Renal cortical epithelial cell (primary cell): ENCODE measurements around the gene HES7. TPM values are rescaled to one million over a fixed set of nuclear protein-coding genes. Genes with fewer than 3 reads are reported as not detected.
"Not testable (repeated sequence)": the region's sequence is repeated elsewhere in the genome, so short reads cannot be mapped to it uniquely, and the experiment has no call there.

Source experiments
- DNase-seq: peaks from one replicate; pipeline ENCODE4 v3.0.0-alpha.2; 2011; ENCODE audit warnings: low read depth
- total RNA-seq: library from RNA; depleted of rRNA; stranded (reverse); fragments of >200 nt; gene quantifications from 2 replicates; pipeline ENCODE4 v1.2.3, GENCODE V29; 2014

HES7 gene
- total RNA-seq, 1 donor from 2014 or later = not detected

DNA sequence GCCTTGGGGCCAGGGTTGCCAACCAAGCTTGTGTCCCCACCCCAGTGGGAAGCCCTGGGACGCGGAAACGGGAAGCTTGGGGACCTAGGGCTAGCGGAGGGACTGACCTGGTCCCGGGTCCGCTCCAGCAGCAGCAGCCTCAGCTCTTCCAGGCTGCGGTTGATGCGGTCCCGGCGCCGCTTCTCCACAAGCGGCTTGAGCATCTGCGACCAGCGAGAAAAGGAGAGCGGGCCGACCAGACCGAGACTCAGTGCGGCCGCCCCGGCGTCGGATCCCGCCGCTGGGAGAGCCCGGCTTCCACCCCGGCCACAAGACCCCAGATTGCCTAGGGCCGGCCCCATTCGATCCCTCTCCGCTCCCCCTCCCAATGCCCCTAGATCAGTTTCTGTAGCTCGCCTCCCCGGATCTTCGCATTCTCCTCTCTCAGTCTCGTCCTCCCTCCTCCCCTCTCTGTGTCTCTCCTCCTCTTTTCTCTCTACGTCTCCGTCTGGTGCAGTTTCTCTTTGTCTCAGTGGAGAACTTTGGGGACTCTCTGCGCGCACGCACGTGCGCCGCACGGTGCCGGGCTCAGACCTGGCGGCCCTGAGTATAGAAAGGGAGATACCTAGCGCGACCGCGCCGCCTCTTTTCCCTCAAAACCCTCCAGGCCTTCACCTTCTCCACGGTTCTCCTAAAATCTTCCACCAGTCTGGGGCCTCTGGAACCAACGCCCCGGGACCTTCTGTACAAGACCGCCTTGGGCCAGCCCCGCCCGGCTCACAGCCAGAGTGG is 797 bp downstream of the HES7 start:
- no peak for DNase-seq

DNA sequence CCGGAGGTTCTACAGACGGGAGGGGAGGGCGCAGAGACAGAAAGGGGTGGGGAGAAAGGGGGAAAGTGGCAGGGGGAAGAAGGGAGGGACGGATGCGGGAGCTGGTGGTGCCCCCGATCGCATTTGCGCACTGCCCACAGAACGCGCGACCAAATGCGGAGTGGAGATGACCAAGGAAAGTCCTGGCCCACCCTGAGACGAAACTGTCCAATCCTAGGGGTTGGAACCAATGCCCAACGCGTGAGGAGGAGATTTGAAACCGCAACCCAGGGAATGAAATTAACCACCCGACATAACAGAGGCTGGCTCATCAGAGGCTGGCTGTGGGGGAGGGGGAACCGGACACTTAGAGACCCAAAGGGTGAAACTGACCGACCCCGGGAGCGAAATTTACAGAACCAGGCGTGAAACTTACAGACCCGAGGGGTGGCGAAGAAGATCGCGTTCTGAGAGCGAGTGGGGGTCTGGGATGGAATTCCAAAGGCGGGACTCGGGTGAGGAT is 1.4 kb downstream of the HES7 start:
- no peak for DNase-seq

DNA sequence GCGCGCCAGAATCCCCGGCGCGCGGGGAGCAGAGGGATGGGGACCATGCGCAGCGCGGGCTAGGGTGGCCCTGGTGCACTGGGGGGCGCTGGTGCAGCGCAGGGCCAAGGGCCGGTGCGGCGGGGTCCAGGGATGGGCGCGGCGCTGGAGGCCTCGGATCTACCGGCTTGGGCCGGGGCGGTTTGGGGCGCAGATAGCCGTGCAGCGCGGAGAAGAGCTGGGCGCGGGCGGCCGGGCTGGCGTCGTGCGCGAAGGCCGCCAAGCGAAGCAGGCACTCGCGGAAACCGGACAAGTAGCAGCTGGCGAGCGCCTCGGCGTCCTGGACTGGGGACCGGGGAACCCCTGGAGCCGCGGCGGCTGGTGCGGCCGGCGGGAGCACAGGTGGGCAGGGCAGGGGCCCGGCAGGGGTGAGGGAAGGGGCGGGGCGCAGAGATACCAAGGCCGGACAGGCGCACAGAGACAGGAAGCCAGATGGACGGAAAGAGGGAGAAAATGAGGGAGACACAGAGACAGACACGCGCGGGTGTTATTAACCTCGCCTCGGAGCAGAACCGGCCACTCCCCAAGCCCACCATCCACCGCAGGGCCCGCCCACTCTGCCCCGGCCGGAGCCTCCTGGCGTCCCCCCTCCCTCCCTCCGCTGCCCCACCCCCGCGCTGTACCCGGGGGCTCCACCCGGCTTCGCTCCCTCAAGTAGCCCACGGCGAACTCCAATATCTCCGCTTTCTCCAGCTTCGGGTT is 2.1 kb downstream of the HES7 start:
- no peak for DNase-seq

DNA sequence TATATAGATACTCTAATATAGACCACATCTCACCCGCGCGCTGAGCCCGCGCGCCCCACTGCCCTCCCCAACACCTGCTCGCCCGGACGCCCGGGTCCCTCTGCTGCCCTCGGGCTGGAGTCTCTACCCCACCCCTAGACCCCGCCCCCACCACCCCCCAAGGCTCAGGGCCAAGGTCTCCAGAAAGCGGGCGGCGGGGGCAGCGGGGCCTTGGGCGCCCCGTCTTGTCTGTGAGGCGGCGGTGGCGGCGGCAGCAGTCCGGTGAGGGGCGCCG is 2.6 kb downstream of the HES7 start:
- no peak for DNase-seq

DNA sequence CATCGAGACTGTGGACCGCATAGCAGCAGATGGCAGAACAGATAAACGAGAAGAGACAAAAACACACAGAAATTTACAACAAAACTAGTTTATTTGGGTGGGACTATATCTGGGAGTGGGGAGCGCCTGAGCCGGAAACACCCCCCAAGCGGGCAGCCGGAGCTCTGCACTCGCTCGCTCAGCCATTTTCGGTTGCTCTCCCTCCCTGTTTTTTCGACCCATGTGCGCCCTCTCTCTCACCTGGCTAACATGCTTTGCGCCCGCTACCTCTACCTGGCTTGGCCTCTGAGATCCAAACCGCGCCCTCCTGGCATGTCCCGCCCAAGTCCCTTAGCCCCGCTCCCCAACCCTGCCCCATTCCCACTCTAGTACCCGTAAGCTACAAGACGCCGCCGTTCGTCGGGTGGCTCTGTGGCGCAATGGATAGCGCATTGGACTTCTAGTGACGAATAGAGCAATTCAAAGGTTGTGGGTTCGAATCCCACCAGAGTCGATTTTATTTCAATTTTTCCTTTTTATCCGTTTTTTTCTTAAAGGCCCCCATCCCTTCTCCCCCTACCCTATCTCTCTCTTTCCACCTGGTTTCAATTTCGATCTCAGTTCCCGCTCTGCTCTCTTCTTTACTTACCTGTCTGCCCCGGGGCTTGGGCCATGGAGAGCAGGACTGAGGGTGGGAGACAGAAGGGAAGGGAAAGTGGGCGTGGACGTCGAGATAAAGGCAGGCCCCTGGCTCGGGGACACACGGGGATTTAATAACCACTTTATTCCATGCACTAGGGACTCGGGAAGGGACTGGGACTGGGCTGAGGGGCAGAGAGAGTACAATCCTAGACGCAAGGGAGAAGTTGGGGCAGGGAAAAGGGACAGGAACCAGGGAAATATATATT is 3.1 kb downstream of the HES7 start:
- DNase-seq = peak; percentile 60

DNA sequence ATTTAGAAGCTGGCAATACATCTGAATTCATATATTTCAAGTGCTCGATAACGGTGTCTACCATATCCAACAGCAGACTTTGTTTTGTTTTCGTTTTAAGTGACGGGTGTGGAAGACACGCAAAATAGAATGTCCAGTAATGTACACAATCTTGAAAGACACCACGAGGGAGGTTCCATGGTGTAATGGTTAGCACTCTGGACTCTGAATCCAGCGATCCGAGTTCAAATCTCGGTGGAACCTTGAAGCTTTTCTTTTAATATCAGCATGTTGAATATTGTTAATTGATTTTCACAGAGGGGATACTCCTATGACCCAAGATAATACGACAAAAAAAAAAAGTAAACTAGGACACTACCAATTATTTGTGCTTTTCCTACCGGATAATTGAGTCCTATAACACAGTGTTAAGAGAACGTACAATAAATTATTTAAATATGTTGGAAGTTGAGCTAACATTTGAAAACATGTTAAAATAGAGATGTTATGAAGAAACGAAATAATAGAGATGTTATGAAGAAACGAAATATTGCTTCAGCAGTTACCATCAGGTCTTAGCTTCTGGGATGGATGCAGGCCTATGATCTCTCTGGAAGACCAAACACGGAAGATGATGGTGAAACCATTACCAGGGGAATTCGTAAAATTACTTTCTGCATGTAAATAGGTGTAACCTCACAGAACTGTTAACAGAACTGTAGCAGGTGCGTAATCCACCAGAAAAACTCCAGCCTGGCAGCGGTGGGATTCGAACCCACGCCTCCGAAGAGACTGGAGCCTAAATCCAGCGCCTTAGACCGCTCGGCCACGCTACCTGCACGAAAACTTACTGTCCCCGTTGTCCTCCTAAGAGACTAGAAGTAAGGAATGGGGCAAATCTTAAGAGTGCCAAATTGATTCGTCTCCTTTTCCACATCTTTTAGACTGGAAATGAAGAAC is 4.1 kb downstream of the HES7 start:
- peak; percentile 89 for DNase-seq

DNA sequence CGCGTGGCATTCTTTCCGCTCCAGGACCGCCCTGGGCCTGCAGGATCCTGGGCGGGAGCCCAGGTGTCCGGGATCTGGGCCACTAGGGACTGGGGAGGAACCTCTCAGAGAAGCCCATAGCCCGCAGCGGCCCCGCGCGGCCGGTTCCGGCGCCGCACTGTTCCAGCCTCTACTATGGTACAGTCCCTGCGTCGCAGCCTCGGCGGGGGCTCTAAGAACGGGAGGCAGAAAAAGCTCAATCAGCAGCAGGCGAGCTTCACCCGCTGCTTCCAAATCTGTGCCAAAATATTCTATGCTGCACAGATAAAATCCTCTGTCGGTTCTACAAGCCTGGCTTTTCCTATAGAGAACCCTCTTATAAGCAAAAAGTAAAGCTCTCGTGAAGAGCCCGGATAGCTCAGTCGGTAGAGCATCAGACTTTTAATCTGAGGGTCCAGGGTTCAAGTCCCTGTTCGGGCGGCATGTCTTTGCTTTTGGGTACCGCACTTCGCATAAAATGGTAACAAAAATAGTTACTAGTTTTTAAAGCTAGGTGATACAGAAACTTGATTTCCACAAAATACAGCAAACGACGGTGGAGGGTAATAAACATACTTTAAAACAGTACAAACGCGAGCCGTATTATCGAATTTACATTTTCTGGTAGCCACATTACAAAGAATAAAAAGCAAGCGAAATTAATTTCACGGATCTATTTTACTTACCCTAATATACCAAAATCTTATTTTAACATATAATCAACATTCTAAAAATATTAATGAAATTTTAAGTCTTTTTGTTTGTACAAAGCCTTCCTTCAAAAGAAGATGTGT is 4.9 kb downstream of the HES7 start:
- peak; percentile 53 for DNase-seq

DNA sequence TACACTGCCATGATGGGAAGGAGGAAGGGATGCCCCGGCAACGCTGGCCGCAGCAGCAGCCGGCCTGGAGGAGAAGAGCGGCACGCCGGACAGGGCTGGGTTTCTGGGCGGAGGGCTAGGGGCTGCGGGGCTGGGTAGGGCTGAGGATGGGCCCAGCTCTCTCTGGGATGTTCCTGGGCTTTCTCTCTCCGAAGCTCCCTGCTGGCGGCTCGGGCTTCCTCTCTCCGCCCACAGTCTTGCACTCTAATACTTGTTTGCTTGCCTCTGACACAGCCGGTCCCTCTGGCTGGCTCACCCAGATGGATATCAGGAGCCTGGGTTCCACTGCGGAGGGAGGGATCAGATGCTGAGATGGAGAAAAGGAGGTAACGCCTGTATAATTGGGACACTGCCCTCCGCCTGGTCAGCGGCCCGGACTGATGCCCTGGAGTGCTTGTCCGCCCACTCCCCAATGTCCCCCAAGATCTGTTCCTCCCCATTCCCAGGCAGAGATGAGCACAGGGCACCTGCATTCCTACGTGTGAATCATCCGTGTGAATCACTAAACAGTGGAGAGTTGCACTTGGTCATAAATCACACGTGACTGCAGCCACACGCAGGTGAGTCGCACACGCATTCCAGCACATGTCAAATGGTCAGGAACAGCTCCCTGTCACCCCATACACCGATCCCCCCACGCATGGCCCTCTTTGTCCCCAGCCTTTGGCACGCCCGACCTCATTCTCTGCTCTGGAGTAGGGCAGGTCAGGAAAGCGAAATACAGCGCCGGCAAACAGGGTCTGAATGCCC is 5.7 kb downstream of the HES7 start, which contains the start of gene ALOXE3:
Gene ALOXE3, minus strand, starts transcription at position 535 of the 789 bp plus-strand sequence. Its CDS starts 524 bp downstream, at position 11.
- peak; percentile 89 for DNase-seq

DNA sequence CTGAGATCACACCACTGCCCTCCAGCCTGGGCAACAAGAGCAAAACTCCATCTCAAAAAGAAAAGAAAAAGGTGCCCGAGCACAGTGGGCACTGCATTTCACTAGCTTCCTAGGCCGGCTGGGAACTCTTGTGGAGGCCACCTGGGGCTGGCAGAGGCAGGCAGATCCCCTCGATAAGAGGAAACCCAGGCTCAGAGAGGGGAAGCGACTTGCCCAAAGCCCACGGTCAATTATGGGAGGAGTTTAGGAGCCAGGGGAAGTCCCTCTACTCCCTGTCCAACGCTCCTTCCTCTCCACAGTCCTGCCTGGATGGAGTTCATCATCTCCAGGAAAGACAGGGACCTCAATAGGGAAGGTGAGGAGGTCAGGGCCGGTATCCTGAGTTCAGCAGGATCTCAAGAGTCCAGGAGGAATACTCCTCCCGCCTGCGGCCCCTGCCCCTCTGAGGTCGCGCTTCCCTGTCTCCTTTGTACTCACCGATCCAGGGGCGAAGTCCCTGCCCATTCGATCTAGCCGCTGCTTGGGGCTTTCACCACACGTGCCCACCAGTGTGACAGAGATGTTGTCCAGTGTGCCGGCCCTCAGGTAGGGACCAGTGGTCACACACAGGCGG is 6.4 kb downstream of the HES7 start:
- DNase-seq = no peak

DNA sequence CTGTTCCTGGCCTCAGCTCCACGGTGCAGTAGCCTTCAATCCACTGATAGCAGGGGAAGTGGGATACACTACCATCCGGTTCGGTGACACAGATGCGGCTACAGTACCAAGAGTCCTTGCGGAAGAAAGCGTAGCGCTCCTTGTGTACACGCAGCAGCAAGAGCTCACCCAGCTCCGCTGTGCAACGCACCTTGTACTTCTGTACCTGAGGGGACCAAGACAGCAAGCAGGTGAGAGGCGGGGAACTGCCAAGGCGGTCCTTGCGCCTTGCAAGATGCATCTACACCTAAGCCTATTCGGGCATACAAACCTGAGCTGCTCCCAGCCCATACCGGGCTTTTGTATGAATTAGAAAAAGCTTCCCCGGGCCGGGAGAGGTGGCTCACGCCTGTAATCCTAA is 7.1 kb downstream of the HES7 start:
- DNase-seq = no peak

DNA sequence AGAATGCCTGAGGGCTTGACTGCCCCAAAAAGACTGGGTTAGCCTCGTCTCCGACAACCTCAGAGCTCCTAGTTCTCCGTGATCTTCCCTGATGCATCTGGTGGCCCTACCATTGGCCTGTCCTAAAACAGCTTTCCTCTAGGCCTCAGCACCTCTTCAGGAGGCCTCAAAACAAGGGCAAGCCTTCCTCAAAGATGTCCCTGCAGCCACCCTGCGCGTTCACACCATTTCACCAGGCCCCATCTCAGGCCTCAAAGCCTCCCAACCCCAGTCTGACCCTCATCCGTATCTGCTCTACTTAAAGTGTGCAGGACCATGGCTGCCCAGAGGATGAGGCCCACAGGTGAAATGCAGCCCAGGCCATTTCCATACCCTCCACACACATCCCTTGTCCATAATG is 13.0 kb downstream of the HES7 start:
- DNase-seq = no peak

DNA sequence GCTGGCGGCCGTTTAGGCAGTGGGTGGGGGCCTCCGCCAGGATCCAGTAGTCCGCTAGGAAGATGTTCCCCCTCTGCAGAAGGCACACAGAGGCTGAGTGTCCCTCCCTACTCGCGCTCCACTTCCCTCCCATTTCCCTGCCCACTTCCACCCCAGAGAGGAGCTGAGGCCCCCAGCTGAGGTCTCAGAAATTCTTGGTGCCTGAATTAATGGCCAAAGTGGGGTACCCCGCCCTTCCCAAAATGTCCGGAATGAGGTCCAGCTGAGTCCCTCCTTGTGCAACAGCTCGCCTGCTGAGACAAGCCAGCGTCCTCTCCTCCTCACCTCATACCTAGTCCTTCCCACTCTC is 13.5 kb downstream of the HES7 start:
- DNase-seq = no peak

DNA sequence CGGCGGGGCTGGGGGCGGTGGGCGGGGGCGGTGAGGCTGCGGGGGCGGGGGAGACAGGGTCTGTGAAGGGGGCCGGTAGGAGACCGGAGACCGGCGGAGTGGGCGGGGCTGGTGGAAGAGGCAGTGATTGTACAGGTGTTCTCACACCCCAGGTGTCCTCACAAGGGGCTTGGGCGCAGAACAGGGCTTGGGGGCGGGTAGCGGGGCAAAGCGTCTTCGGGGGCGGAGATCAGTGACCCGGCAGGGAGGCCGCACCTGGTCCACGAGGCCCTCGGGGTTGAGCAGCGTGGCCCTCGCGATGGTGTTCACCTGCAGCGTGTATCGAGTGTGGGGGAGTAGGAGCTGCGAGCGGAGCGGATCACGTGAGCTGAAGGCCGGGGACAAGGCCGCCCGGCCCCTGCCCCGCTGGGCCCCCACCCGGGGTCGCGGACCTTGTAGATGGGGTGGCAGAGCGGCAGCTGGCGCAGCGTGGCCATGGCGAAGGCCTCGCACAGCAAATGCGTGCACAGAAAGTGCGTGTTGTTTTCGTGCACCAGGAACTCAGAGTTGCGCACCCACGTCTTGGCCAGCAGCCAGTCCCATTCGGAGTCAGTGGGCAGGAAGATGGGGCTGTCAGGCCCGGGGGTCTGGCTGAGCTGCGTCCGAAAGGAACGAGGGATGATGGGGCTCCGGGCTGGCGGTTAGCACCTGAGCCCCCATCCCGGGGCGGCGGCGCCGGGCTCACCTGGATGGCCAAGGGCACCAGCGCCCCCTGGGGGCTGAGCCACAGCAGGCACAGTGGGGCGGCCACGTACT is 14.0 kb downstream of the HES7 start:
- no peak for DNase-seq

DNA sequence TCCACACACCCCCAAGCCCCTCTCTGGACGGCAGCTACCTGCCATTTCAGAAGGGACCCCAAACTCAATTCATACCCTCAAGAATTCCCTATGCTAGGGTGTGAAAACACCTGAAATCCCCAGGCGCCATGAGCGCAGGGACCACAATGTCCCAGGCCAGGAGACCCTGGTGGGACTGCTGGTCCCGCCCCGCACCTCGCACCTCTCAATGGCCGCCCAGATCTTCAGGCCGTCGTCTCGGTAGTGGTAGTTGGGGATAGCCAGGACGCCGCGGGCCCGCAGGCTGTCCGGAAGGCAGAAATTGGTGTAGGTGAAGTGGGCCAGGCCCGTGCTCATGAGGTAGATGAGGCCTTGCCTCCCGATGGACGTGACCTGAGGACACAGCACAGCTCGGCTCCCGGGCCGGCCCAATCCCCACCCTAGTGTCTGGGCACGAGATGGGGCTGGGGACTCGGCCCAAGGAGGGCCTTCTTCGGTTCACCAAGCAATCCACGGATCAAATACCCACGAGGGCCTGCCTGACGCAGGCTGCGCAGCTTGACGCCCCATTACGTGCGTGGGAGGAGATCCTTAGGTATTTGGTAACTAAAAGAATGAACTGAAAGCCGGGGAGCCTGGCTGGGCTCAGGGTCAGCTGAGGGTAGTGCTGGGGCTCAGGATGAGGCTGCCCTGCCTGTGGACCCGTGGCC is 14.8 kb downstream of the HES7 start:
- no peak for DNase-seq

DNA sequence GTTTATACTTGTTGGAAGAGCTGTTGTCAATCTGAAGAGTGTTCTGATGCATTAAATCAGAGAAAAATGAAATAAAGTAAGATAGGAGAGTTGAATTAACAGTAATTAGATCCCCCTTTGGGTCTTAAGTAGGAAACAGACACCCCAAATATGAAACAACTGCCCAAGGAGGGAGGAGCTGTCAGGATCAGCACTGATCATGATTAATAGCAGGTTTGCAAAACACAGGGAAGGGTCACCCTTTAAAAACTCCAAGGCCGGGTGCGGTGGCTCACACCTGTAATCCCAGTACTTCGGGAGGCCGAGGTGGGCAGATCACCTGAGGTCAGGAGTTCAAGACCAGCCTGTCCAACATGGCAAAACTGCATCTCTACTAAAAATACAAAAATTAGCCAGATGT is 16.9 kb downstream of the HES7 start:
- not testable (repeated sequence) for DNase-seq

DNA sequence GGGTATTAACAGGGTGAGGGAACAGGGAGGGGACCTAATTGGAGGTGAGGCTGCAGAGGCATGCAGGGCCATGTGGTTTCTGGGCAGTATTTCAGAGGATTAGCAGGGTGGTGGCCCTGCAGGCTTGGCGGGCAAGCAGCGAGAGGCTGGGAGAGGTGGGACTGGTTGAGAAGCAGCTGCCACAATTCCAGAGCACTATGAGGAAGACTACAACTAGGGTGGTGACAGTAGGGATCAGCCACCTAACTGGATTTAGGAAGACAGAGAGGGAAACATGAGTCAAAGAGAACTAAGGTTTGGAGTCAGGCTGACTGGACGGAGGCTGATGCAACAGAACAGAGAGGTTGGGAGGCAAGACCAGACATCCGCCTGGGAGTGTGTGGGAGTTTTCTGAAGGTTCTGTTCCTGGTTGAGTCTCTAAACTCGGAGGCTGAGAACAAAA is 17.9 kb downstream of the HES7 start:
- DNase-seq = no peak

DNA sequence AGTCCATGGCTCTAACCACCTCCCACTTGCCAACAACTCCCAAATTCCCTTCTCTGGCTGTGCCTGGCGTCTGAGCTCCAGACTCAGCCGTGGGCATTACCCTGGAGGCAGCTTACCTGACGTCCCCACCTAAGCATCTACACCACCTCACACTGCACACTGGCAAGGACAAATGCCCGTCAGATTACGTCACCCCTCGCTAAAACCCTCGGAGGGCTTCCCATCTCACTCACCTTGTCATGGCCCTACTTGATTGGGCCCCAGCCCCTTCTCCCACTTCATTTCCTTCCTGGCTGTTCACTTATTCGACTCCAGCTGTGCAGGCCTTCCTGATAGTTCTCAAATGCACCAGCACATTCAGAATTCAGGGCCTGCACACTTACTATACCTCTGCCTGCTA is 19.0 kb downstream of the HES7 start:
- DNase-seq = no peak

DNA sequence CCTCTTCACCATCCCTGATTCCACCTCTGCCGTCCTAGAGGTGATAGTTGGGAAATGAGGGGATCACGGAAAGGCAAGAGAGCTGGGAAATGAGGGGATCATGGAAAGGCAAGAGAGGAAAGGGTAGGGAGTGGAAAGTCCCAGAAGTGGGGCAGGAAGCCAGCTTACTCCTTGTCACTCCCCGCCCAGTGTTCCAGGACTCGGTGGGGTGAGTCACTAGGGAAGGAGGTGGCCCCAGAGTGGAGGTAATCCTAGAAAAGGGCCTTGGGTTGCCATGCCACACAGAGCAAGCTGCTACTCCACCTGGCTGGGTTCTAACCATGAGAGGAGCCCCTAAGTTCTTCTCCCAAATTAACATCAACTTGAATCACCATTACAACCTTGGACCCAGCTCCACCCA is 20.4 kb downstream of the HES7 start:
- DNase-seq = peak; percentile 47
